MG63 (cell line): ENCODE data around the gene GNGT2. TPM values are rescaled to one million over a fixed set of nuclear protein-coding genes. Genes with fewer than 3 reads are reported as not detected.

Experiments used
- DNase-seq: peaks from one replicate; pipeline ENCODE4 v3.0.0-alpha.2; 2020
- H3K27me3 ChIP-seq: fragments of 250-450 bp; sonication (Bioruptor Pico); 2 replicates; pipeline ENCODE4 v1.5.1; 2020; ENCODE audit warnings: mild to moderate bottlenecking, moderate library complexity
- H3K36me3 ChIP-seq: fragments of 250-450 bp; sonication (Bioruptor Pico); 2 replicates; pipeline ENCODE4 v1.5.1; 2020; ENCODE audit warnings: mild to moderate bottlenecking, moderate library complexity
- H3K4me3 ChIP-seq: fragments of 250-450 bp; sonication (Bioruptor Pico); 2 replicates; pipeline ENCODE4 v1.5.1; 2020; ENCODE audit warnings: mild to moderate bottlenecking, moderate library complexity
- H3K9me3 ChIP-seq: fragments of 250-450 bp; sonication (Bioruptor Pico); 2 replicates; pipeline ENCODE4 v1.5.1; 2020; ENCODE audit warnings: mild to moderate bottlenecking, moderate library complexity
- total RNA-seq: library from RNA; depleted of rRNA; stranded (reverse); fragments of >200 nt; shearing (Covaris generic); gene quantifications from 2 replicates; pipeline ENCODE4 v1.2.3, GENCODE V29; 2014; ENCODE audit warnings: low replicate concordance; rRNA removed

Gene GNGT2
- not detected in 2 replicates for total RNA-seq

- H3K36me3 ChIP-seq, result no peaks in the 10 kb centered on the region
- no peaks in the 10 kb centered on the region for H3K9me3 ChIP-seq
- no peak within 1 kb of the TSS for H3K4me3 ChIP-seq
- DNase-seq, result no peak
- no peaks in the 10 kb centered on the region for H3K27me3 ChIP-seq
Observed at GRCh38 chr17:49210158-49211029, at the start of gene GNGT2, which contains the start of gene ABI3. Gene GNGT2, minus strand, starts transcription at chr17:49210574. Its CDS starts 3,152 bp downstream, at chr17:49207422. Gene ABI3, plus strand, starts transcription at chr17:49210707. Its CDS starts 18 bp downstream, at chr17:49210725.

GRCh38 chr17:49259663-49260010, 49.3 kb upstream of the GNGT2 start:
- H3K4me3 ChIP-seq, result peak overlapping the region; percentile 48
- H3K27me3 ChIP-seq, result no peaks in the 10 kb centered on the region
- DNase-seq, result no peak
- no peaks in the 10 kb centered on the region for H3K9me3 ChIP-seq
- no peaks in the 10 kb centered on the region for H3K36me3 ChIP-seq

- no peak for DNase-seq
Observed at GRCh38 chr17:49258394-49258793, 48.0 kb upstream of the GNGT2 start.

GRCh38 chr17:49255125-49255524, 44.8 kb upstream of the GNGT2 start:
- no peak for DNase-seq
- Histone ChIP-seq H3K9me3 (no peaks in the 10 kb centered on the region), H3K4me3 (no peak overlapping the region), H3K27me3 (no peaks in the 10 kb centered on the region), H3K36me3 (no peaks in the 10 kb centered on the region)

More at GRCh38 chr17:49258394-49258793, 48.0 kb upstream of the GNGT2 start:
- H3K4me3 ChIP-seq, result no peak overlapping the region
- no peaks in the 10 kb centered on the region for H3K27me3 ChIP-seq
- H3K9me3 ChIP-seq, result no peaks in the 10 kb centered on the region
- no peaks in the 10 kb centered on the region for H3K36me3 ChIP-seq

GRCh38 chr17:49254066-49254465, 43.7 kb upstream of the GNGT2 start:
- H3K4me3 ChIP-seq, result no peak overlapping the region
- H3K36me3 ChIP-seq, result no peaks in the 10 kb centered on the region
- no peak for DNase-seq
- no peaks in the 10 kb centered on the region for H3K9me3 ChIP-seq
- no peaks in the 10 kb centered on the region for H3K27me3 ChIP-seq

GRCh38 chr17:49252148-49252695, 41.8 kb upstream of the GNGT2 start:
- Histone ChIP-seq H3K27me3 (no peaks in the 10 kb centered on the region), H3K4me3 (no peak overlapping the region), H3K9me3 (no peaks in the 10 kb centered on the region), H3K36me3 (no peaks in the 10 kb centered on the region)
- no peak for DNase-seq

- no peaks in the 10 kb centered on the region for H3K27me3 ChIP-seq
- no peaks in the 10 kb centered on the region for H3K36me3 ChIP-seq
- H3K4me3 ChIP-seq, result no peak overlapping the region
- DNase-seq, result no peak
- H3K9me3 ChIP-seq, result no peaks in the 10 kb centered on the region
Observed at GRCh38 chr17:49249890-49250522, 39.6 kb upstream of the GNGT2 start.

- H3K27me3 ChIP-seq, result no peaks in the 10 kb centered on the region
- H3K4me3 ChIP-seq, result no peak overlapping the region
- no peaks in the 10 kb centered on the region for H3K36me3 ChIP-seq
- peak; percentile 79 for DNase-seq
- H3K9me3 ChIP-seq, result no peaks in the 10 kb centered on the region
Observed at GRCh38 chr17:49249292-49249794, 39.0 kb upstream of the GNGT2 start.

GRCh38 chr17:49247944-49248343, 37.6 kb upstream of the GNGT2 start:
- Histone ChIP-seq H3K27me3 (no peaks in the 10 kb centered on the region), H3K36me3 (no peaks in the 10 kb centered on the region), H3K4me3 (no peak overlapping the region), H3K9me3 (no peaks in the 10 kb centered on the region)
- DNase-seq, result no peak

GRCh38 chr17:49244839-49245238, 34.5 kb upstream of the GNGT2 start:
- Histone ChIP-seq H3K9me3 (no peaks in the 10 kb centered on the region), H3K27me3 (no peaks in the 10 kb centered on the region), H3K36me3 (no peaks in the 10 kb centered on the region), H3K4me3 (no peak overlapping the region)
- no peak for DNase-seq

GRCh38 chr17:49242813-49243212, 32.4 kb upstream of the GNGT2 start:
- no peak for DNase-seq
- H3K36me3 ChIP-seq, result no peaks in the 10 kb centered on the region
- H3K9me3 ChIP-seq, result no peaks in the 10 kb centered on the region
- no peaks in the 10 kb centered on the region for H3K27me3 ChIP-seq
- H3K4me3 ChIP-seq, result no peak overlapping the region

GRCh38 chr17:49241692-49242397, 31.5 kb upstream of the GNGT2 start:
- DNase-seq, result no peak
- no peaks in the 10 kb centered on the region for H3K36me3 ChIP-seq
- no peak overlapping the region for H3K4me3 ChIP-seq
- H3K9me3 ChIP-seq, result no peaks in the 10 kb centered on the region
- H3K27me3 ChIP-seq, result no peaks in the 10 kb centered on the region

GRCh38 chr17:49241040-49241439, 30.7 kb upstream of the GNGT2 start:
- DNase-seq, result no peak
- H3K9me3 ChIP-seq, result no peaks in the 10 kb centered on the region
- H3K4me3 ChIP-seq, result no peak overlapping the region
- H3K27me3 ChIP-seq, result no peaks in the 10 kb centered on the region
- H3K36me3 ChIP-seq, result no peaks in the 10 kb centered on the region

- Histone ChIP-seq H3K9me3 (no peaks in the 10 kb centered on the region), H3K4me3 (no peak overlapping the region), H3K36me3 (no peaks in the 10 kb centered on the region), H3K27me3 (no peaks in the 10 kb centered on the region)
- no peak for DNase-seq
Observed at GRCh38 chr17:49240619-49241018, 30.2 kb upstream of the GNGT2 start.

GRCh38 chr17:49239963-49240362, 29.6 kb upstream of the GNGT2 start:
- DNase-seq, result no peak
- H3K36me3 ChIP-seq, result no peaks in the 10 kb centered on the region
- no peak overlapping the region for H3K4me3 ChIP-seq
- H3K9me3 ChIP-seq, result no peaks in the 10 kb centered on the region
- H3K27me3 ChIP-seq, result no peaks in the 10 kb centered on the region

GRCh38 chr17:49235896-49236295, 25.5 kb upstream of the GNGT2 start:
- H3K36me3 ChIP-seq, result no peaks in the 10 kb centered on the region
- no peak for DNase-seq

More at GRCh38 chr17:49235896-49236295, 25.5 kb upstream of the GNGT2 start:
- H3K4me3 ChIP-seq, result no peak overlapping the region
- H3K9me3 ChIP-seq, result no peaks in the 10 kb centered on the region
- H3K27me3 ChIP-seq, result peaks cover 3% of the 10 kb centered on the region; the same call in 1 of the 2 replicates
